Nephron progenitor cell (in vitro differentiated cells): ENCODE results near the gene GAS7.
A peak's percentile ranks its signal among the peaks of the same experiment; 100 is the strongest.

Experiments
- DNase-seq: peaks from one replicate; pipeline ENCODE4 v3.0.0; 2021
- H3K27ac Mint-ChIP-seq: 2 replicates; pipeline ENCODE4 v1.8.0; 2021; ENCODE audit warnings: mild to moderate bottlenecking, moderate library complexity, mixed read lengths
- H3K27me3 Mint-ChIP-seq: 2 replicates; pipeline ENCODE4 v1.8.0; 2021; ENCODE audit warnings: mild to moderate bottlenecking, low read depth, mixed read lengths; ENCODE audit not compliant: poor library complexity
- H3K36me3 Mint-ChIP-seq: 2 replicates; pipeline ENCODE4 v1.8.0; 2021; ENCODE audit warnings: low read depth, mixed read lengths
- H3K4me1 Mint-ChIP-seq: 2 replicates; pipeline ENCODE4 v1.8.0; 2021; ENCODE audit warnings: mixed read lengths
- H3K4me3 Mint-ChIP-seq: 2 replicates; pipeline ENCODE4 v1.8.0; 2021; ENCODE audit warnings: mild to moderate bottlenecking, moderate library complexity, mixed read lengths
- H3K9me3 Mint-ChIP-seq: 2 replicates; pipeline ENCODE4 v1.8.0; 2021; ENCODE audit warnings: mild to moderate bottlenecking, moderate library complexity, mixed read lengths
- CTCF ChIP-seq: fragments of 200-600 bp; sonication (generic); IDR thresholded peaks from 2 replicates; pipeline ENCODE4 v1.5.0; 2021; ENCODE audit warnings: antibody characterized with exemption

GAS7 gene

DNA sequence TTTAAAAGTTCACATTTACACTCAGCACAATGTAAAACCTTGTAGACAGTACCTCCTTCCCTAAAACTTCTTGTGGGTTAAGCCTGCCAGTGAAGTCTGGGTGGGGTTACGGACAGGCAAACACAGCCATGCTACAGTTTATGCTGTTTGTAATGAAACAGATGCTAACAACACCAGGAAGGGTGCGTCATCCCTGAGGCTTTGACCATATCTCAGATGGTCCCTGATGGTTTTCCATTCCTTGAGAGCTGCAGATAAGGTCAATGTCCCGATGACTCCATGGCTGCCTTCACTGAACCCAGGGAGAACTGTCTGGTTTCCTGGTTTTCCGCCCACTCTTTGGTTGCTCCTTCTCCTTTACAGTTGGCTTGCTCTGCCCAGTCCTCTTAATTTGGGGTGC lies 29.1 kb downstream of the GAS7 start:
- H3K4me3 Mint-ChIP-seq = no peak overlapping the region
- TF ChIP-seq CTCF = no peak

GRCh38 chr17:10166176-10166935 lies 32.0 kb downstream of the GAS7 start:
- Mint-ChIP-seq H3K4me3 (no peak overlapping the region), H3K36me3 (no peaks in the 10 kb centered on the region), H3K9me3 (no peaks in the 10 kb centered on the region), H3K27me3 (peaks cover 16% of the 10 kb centered on the region), H3K4me1 (peaks cover 15% of the 10 kb centered on the region), H3K27ac (no peak overlapping the region)
- DNase-seq = no peak
- TF ChIP-seq CTCF = no peak

More for the DNA sequence above, 29.1 kb downstream of the GAS7 start:
- peaks cover 11% of the 10 kb centered on the region for H3K27me3 Mint-ChIP-seq
- no peaks in the 10 kb centered on the region for H3K36me3 Mint-ChIP-seq
- H3K27ac Mint-ChIP-seq = no peak overlapping the region
- H3K9me3 Mint-ChIP-seq = peaks cover 9% of the 10 kb centered on the region
- peaks cover 20% of the 10 kb centered on the region for H3K4me1 Mint-ChIP-seq
- DNase-seq = no peak

DNA sequence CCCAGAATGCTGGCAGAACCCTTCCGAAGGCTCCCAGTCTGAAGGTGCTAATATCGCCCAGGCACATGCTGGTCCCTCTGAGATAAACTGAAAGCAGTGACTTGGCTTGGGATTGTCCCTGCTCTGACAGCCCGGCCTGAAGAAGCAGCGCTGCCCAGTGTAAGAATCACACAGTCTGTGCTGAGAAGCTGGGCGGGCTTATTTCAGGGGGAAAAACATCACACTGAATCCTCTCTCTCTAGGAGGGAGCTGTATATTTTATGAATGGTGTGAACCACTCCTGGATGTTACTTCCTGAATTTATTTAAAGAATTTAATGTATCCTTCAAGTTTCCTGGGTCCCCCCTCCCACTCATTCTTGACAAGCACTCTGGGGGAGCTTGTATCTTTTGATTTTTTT lies 36.3 kb downstream of the GAS7 start:
- no peak for TF ChIP-seq CTCF
- Mint-ChIP-seq H3K27me3 (peaks cover 12% of the 10 kb centered on the region), H3K36me3 (no peaks in the 10 kb centered on the region), H3K4me1 (peaks cover 14% of the 10 kb centered on the region), H3K4me3 (no peak overlapping the region), H3K9me3 (peaks cover 5% of the 10 kb centered on the region), H3K27ac (no peak overlapping the region)
- no peak for DNase-seq

DNA sequence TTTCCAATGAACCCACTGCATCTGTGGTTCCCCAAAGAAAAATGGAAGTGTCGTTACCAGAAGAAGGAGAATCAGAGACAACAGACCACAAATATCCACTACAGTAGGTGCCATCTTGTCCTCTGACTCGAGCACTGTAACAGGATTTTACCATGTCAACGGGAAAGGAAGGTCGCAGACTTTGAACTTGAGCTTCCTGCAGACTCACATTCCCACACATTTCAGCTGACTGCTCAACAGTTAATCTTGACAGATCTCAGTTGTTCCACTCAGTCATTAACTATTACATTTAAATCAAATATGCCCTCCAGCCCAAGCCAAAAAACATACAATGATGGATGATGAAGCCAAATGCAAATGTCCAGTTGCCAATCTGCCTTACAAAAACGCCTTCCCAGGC lies 37.0 kb downstream of the GAS7 start:
- no peak overlapping the region for H3K27ac Mint-ChIP-seq
- H3K4me1 Mint-ChIP-seq = peaks cover 21% of the 10 kb centered on the region
- no peak for TF ChIP-seq CTCF
- peaks cover 15% of the 10 kb centered on the region for H3K27me3 Mint-ChIP-seq
- no peak overlapping the region for H3K4me3 Mint-ChIP-seq
- H3K9me3 Mint-ChIP-seq = peaks cover 5% of the 10 kb centered on the region
- H3K36me3 Mint-ChIP-seq = no peaks in the 10 kb centered on the region
- DNase-seq = no peak

- H3K36me3 Mint-ChIP-seq = no peaks in the 10 kb centered on the region
- TF ChIP-seq CTCF = no peak
- H3K4me1 Mint-ChIP-seq = peaks cover 22% of the 10 kb centered on the region
- H3K27me3 Mint-ChIP-seq = peaks cover 19% of the 10 kb centered on the region
- H3K9me3 Mint-ChIP-seq = peaks cover 5% of the 10 kb centered on the region
- H3K4me3 Mint-ChIP-seq = no peak overlapping the region
- peak; percentile 25 for DNase-seq
- H3K27ac Mint-ChIP-seq = no peak overlapping the region
These were observed 41.3 kb downstream of the GAS7 start for GRCh38 chr17:10156948-10157607.

GRCh38 chr17:10156599-10156947 lies 41.8 kb downstream of the GAS7 start:
- H3K9me3 Mint-ChIP-seq = peaks cover 5% of the 10 kb centered on the region

More at GRCh38 chr17:10156599-10156947, 41.8 kb downstream of the GAS7 start:
- H3K4me1 Mint-ChIP-seq = peaks cover 20% of the 10 kb centered on the region
- no peak for DNase-seq
- H3K27me3 Mint-ChIP-seq = peaks cover 21% of the 10 kb centered on the region
- H3K27ac Mint-ChIP-seq = no peak overlapping the region
- H3K36me3 Mint-ChIP-seq = no peaks in the 10 kb centered on the region
- H3K4me3 Mint-ChIP-seq = no peak overlapping the region
- TF ChIP-seq CTCF = no peak
